ENCODE results near the gene UCP3.
A peak's percentile ranks its signal among the peaks of the same experiment; 100 is the strongest.

The UCP3 gene

GRCh38 chr11:74017631-74018030, 8.7 kb upstream of the UCP3 start:
- no peaks in the 10 kb centered on the region for H3K27me3 ChIP-seq (ENCODE audit: low read depth, low read length)
- H3K27ac ChIP-seq (ENCODE audit: low read length), result peak overlapping the region; percentile 75
- H3K4me3 ChIP-seq (ENCODE audit: low read depth in 1 of 2, low read length in 2 of 2), result no peak overlapping the region
- H3K36me3 ChIP-seq (ENCODE audit: control insufficient read depth in 1 of 2, insufficient read depth in 2 of 2, low read length in 2 of 2), result peaks cover 0 to 28% of the 10 kb centered on the region in 2 donors
- no peaks in the 10 kb centered on the region for H3K9me3 ChIP-seq (ENCODE audit: control insufficient read depth in 1 of 2, low read length in 2 of 2)
- H3K4me1 ChIP-seq (ENCODE audit: control insufficient read depth in 1 of 2, insufficient read depth in 2 of 2, low read length in 2 of 2), result peaks cover 21 to 25% of the 10 kb centered on the region in 2 donors

DNA sequence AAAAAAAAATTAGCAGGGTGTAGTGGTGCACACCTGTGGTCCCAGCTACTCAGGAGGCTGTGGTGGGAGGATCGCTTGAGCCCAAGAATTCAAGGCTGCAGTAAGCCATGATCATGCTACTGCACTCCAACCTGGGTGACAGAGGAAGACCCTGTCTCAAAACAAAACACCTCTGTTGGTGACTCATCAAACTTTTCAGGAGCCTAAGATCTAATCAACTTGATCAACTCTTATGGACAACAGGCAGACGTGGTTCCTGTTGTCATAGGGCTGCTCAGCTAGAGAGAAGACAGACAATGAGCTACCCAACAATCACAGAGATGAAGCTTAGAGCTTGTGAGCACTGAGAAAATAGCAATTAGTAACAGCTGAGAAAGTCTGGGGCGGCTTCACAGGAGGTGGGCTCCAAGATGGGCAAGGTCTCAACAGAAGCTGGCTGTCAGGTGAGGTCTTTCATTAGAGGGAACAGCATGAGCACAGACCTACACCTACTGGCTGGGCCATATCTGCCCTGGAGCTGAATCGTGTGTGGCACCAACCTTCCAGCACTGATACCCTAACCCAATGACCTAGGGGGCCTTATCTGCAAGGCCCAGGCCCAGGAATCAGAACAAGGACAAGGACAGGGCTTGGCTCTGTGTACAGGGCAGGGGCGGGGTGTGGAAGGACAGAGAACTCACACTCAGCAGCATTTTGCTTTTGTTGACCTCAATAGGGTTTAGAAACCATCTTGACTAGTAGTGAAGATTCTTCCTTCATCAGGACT, 7.2 kb upstream of the UCP3 start:
- Histone ChIP-seq H3K4me1 (ENCODE audit: control insufficient read depth in 1 of 2, insufficient read depth in 2 of 2, low read length in 2 of 2) (peaks cover 25 to 28% of the 10 kb centered on the region in 2 donors), H3K4me3 (ENCODE audit: low read depth in 1 of 2, low read length in 2 of 2) (no peak overlapping the region), H3K9me3 (ENCODE audit: control insufficient read depth in 1 of 2, low read length in 2 of 2) (no peaks in the 10 kb centered on the region), H3K27ac (ENCODE audit: low read length) (no peak overlapping the region), H3K27me3 (ENCODE audit: low read depth, low read length) (no peaks in the 10 kb centered on the region), H3K36me3 (ENCODE audit: control insufficient read depth in 1 of 2, insufficient read depth in 2 of 2, low read length in 2 of 2) (peaks cover 0 to 28% of the 10 kb centered on the region in 2 donors)

GRCh38 chr11:74014880-74015279, 6.0 kb upstream of the UCP3 start:
- H3K9me3 ChIP-seq (ENCODE audit: control insufficient read depth in 1 of 2, low read length in 2 of 2), result no peaks in the 10 kb centered on the region
- H3K36me3 ChIP-seq (ENCODE audit: control insufficient read depth in 1 of 2, insufficient read depth in 2 of 2, low read length in 2 of 2), result peaks cover 0 to 28% of the 10 kb centered on the region in 2 donors
- peaks cover 25 to 28% of the 10 kb centered on the region in 2 donors for H3K4me1 ChIP-seq (ENCODE audit: control insufficient read depth in 1 of 2, insufficient read depth in 2 of 2, low read length in 2 of 2)
- H3K27ac ChIP-seq (ENCODE audit: low read length), result no peak overlapping the region
- no peaks in the 10 kb centered on the region for H3K27me3 ChIP-seq (ENCODE audit: low read depth, low read length)
- H3K4me3 ChIP-seq (ENCODE audit: low read depth in 1 of 2, low read length in 2 of 2), result no peak overlapping the region

DNA sequence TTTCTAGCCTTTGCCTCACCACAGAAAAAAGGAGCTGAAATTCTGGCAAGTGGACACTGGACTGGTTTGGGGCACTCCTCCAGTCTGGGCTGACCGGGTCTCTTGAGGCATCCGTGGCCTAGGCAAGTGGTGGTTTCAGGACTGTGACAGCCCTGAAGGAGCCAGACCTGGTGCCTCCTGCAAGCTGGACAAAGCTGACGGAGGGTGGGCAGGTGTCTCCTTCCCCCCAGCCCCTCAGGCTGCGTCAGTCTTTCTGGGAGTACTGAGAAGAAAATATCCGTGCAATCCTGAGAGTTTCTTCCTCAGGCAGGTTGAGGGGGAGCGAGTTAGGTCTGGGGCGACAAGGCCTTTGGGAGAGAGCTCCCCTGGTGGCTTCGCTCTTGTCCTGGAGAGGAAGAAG, 4.3 kb upstream of the UCP3 start:
- Histone ChIP-seq H3K9me3 (ENCODE audit: control insufficient read depth in 1 of 2, low read length in 2 of 2) (no peaks in the 10 kb centered on the region), H3K27me3 (ENCODE audit: low read depth, low read length) (no peaks in the 10 kb centered on the region), H3K27ac (ENCODE audit: low read length) (no peak overlapping the region), H3K4me3 (ENCODE audit: low read depth in 1 of 2, low read length in 2 of 2) (no peak overlapping the region), H3K36me3 (ENCODE audit: control insufficient read depth in 1 of 2, insufficient read depth in 2 of 2, low read length in 2 of 2) (peaks cover 0 to 28% of the 10 kb centered on the region in 2 donors), H3K4me1 (ENCODE audit: control insufficient read depth in 1 of 2, insufficient read depth in 2 of 2, low read length in 2 of 2) (peaks cover 9 to 12% of the 10 kb centered on the region in 2 donors)

DNA sequence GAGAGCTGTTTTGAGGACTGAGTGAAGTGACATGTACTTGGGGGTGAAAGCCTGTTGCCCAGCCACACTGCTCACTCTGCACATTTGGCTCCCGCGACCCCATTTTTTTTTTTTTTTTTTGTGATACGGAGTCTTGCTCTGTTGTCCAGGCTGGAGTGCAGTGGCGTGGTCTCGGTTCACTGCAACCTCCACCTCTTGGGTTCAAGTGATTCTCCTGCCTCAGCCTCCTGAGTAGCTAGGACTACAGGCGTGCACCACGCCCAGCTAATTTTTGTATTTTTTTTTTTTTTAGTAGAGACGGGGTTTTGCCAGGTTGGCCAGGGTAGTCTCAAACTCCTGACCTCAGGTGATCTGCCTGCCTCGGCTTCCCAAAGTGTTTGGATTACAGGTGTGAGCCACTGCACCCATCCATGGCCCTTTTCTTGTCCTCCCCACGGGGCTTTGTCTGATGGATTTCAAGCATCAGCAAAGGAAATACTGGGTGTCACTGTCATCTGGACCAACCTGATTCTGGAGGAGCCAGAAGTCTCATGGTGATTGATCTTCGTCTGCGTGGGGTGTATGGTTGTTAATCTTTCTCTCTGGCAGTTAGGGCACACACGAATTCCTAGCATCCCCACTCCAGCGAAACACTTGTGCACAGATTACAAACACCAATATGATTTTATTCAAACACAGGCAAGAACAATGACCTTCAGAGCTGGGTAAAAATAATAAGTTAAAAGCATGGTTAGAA, 3.4 kb upstream of the UCP3 start:
- Histone ChIP-seq H3K36me3 (ENCODE audit: control insufficient read depth in 1 of 2, insufficient read depth in 2 of 2, low read length in 2 of 2) (peaks cover 0 to 27% of the 10 kb centered on the region in 2 donors), H3K27ac (ENCODE audit: low read length) (no peak overlapping the region), H3K4me3 (ENCODE audit: low read depth in 1 of 2, low read length in 2 of 2) (no peak overlapping the region), H3K27me3 (ENCODE audit: low read depth, low read length) (no peaks in the 10 kb centered on the region), H3K9me3 (ENCODE audit: control insufficient read depth in 1 of 2, low read length in 2 of 2) (no peaks in the 10 kb centered on the region), H3K4me1 (ENCODE audit: control insufficient read depth in 1 of 2, insufficient read depth in 2 of 2, low read length in 2 of 2) (peaks cover 6 to 7% of the 10 kb centered on the region in 2 donors)

- Histone ChIP-seq H3K9me3 (ENCODE audit: control insufficient read depth in 1 of 2, low read length in 2 of 2) (no peaks in the 10 kb centered on the region), H3K27ac (ENCODE audit: low read length) (no peak overlapping the region), H3K27me3 (ENCODE audit: low read depth, low read length) (no peaks in the 10 kb centered on the region), H3K4me1 (ENCODE audit: control insufficient read depth in 1 of 2, insufficient read depth in 2 of 2, low read length in 2 of 2) (peaks cover 6 to 7% of the 10 kb centered on the region in 2 donors), H3K4me3 (ENCODE audit: low read depth in 1 of 2, low read length in 2 of 2) (no peak overlapping the region), H3K36me3 (ENCODE audit: control insufficient read depth in 1 of 2, insufficient read depth in 2 of 2, low read length in 2 of 2) (peaks cover 0 to 20% of the 10 kb centered on the region in 2 donors)
These were observed 2.6 kb upstream of the UCP3 start for GRCh38 chr11:74011360-74012073.

- H3K36me3 ChIP-seq (ENCODE audit: control insufficient read depth in 1 of 2, insufficient read depth in 2 of 2, low read length in 2 of 2), result peaks cover 0 to 16% of the 10 kb centered on the region in 2 donors
- no peak overlapping the region for H3K4me3 ChIP-seq (ENCODE audit: low read depth in 1 of 2, low read length in 2 of 2)
- H3K9me3 ChIP-seq (ENCODE audit: control insufficient read depth in 1 of 2, low read length in 2 of 2), result no peaks in the 10 kb centered on the region
- H3K27me3 ChIP-seq (ENCODE audit: low read depth, low read length), result no peaks in the 10 kb centered on the region
- no peak overlapping the region for H3K27ac ChIP-seq (ENCODE audit: low read length)
- H3K4me1 ChIP-seq (ENCODE audit: control insufficient read depth in 1 of 2, insufficient read depth in 2 of 2, low read length in 2 of 2), result peaks cover 6 to 7% of the 10 kb centered on the region in 2 donors
These were observed 1.7 kb upstream of the UCP3 start for GRCh38 chr11:74010306-74011300.

DNA sequence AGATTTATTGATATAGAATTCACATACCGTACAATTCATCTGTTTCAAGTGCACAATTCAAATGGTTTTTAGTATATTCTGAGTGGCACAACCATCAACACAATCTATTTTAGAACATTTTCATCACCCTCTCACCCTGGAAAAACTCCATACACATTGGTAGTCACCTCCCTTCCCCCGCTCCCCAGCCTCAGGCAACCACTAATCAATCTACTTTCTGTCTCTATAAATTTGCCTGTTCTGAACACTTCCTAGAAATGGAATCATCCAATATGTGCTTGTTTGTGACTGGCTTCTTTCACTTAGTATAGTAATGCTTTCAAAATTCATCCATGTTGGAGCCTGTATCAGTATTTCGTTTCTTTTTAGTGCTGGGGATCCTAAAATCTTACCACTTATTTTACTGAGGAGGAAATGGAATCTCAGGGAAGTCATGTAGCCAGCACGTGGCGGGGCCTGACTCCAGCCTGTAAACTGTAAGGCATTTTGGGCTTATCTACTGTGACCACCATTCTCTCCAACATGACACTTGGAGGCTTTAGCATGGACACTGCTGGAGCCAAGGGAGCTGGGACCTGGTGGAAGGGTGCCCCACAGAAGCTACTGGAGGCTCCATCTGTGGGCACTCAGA, 905 bp upstream of the UCP3 start:
- H3K36me3 ChIP-seq (ENCODE audit: control insufficient read depth in 1 of 2, insufficient read depth in 2 of 2, low read length in 2 of 2), result peaks cover 0 to 17% of the 10 kb centered on the region in 2 donors
- no peak overlapping the region for H3K27ac ChIP-seq (ENCODE audit: low read length)
- H3K4me3 ChIP-seq (ENCODE audit: low read depth in 1 of 2, low read length in 2 of 2), result no peak overlapping the region
- H3K27me3 ChIP-seq (ENCODE audit: low read depth, low read length), result no peaks in the 10 kb centered on the region
- peaks cover 6 to 8% of the 10 kb centered on the region in 2 donors for H3K4me1 ChIP-seq (ENCODE audit: control insufficient read depth in 1 of 2, insufficient read depth in 2 of 2, low read length in 2 of 2)
- no peaks in the 10 kb centered on the region for H3K9me3 ChIP-seq (ENCODE audit: control insufficient read depth in 1 of 2, low read length in 2 of 2)

- Histone ChIP-seq H3K36me3 (ENCODE audit: control insufficient read depth in 1 of 2, insufficient read depth in 2 of 2, low read length in 2 of 2) (peaks cover 0 to 16% of the 10 kb centered on the region in 2 donors), H3K9me3 (ENCODE audit: control insufficient read depth in 1 of 2, low read length in 2 of 2) (no peaks in the 10 kb centered on the region), H3K4me1 (ENCODE audit: control insufficient read depth in 1 of 2, insufficient read depth in 2 of 2, low read length in 2 of 2) (peaks cover 6 to 14% of the 10 kb centered on the region in 2 donors), H3K27me3 (ENCODE audit: low read depth, low read length) (no peaks in the 10 kb centered on the region), H3K4me3 (ENCODE audit: low read depth in 1 of 2, low read length in 2 of 2) (no peak overlapping the region), H3K27ac (ENCODE audit: low read length) (no peak overlapping the region)
These were observed 304 bp upstream of the UCP3 start for GRCh38 chr11:74009230-74009547.

DNA sequence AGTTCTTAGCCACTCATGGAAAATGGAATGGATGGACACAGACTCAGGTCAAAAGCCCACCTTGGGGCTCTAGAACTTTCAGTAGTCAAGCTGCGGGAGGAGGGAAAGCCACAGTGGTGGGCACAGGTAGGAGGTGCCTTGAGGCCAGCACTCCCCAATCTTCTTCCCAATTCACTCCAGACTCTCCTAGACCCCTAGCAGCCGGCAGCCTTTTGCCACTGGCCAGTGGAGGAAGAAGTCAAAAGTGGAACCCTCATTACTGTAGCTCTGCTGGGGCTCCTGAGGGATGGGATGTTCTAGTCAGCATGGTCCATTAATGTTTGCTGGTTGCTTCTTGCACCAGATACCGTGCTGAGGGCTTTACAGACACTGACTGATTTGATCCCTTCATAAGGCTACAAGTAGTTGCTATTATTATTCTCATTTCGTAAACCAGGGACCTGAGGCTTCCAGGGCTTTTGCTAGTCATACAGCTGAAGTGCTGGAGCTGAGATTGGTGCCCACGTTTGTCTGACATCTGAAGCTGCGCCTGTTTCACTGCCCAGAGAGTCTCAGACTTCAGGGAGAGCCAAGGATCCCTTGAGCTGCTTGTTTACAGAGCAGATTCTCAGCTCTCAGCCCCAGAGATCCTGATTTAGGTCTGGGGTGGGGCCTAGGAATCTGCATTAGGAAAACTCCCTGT, 1.1 kb downstream of the UCP3 start:
- Histone ChIP-seq H3K9me3 (ENCODE audit: control insufficient read depth in 1 of 2, low read length in 2 of 2) (no peaks in the 10 kb centered on the region), H3K27ac (ENCODE audit: low read length) (no peak overlapping the region), H3K36me3 (ENCODE audit: control insufficient read depth in 1 of 2, insufficient read depth in 2 of 2, low read length in 2 of 2) (peaks cover 5 to 14% of the 10 kb centered on the region in 2 donors), H3K4me3 (ENCODE audit: low read depth in 1 of 2, low read length in 2 of 2) (no peak overlapping the region), H3K4me1 (ENCODE audit: control insufficient read depth in 1 of 2, insufficient read depth in 2 of 2, low read length in 2 of 2) (peaks cover 6 to 14% of the 10 kb centered on the region in 2 donors), H3K27me3 (ENCODE audit: low read depth, low read length) (no peaks in the 10 kb centered on the region)
